IMR-90 (cell line): ENCODE results near the gene MAGI1.

Experiments used
- BHLHE40 ChIP-seq: fragments of 150-350 bp; IDR thresholded peaks from 2 replicates; pipeline ENCODE4 v1.6.1; 2016; ENCODE audit warnings: mild to moderate bottlenecking, low read depth, low read length
- CEBPB ChIP-seq: IDR thresholded peaks from 2 replicates; pipeline ENCODE4 v1.6.1; 2012; ENCODE audit warnings: low read depth, low read length, improper control_type of control experiment
- CHD1 ChIP-seq: IDR thresholded peaks from 2 replicates; pipeline ENCODE4 v1.6.1; 2012; ENCODE audit warnings: low read depth, low read length, improper control_type of control experiment
- FOS ChIP-seq: fragments of 150-350 bp; IDR thresholded peaks from 2 replicates; pipeline ENCODE4 v1.6.1; 2016; ENCODE audit warnings: low read depth, low read length
- MAFK ChIP-seq: IDR thresholded peaks from 2 replicates; pipeline ENCODE4 v1.6.1; 2012; ENCODE audit warnings: low read depth, low read length, improper control_type of control experiment
- MAZ ChIP-seq: IDR thresholded peaks from 2 replicates; pipeline ENCODE4 v1.6.1; 2012; ENCODE audit warnings: low read depth, mild to moderate bottlenecking, low read length, improper control_type of control experiment, moderate library complexity, borderline replicate concordance
- MXI1 ChIP-seq: IDR thresholded peaks from 2 replicates; pipeline ENCODE4 v1.6.1; 2012; ENCODE audit warnings: low read depth, mild to moderate bottlenecking, low read length, moderate library complexity, borderline replicate concordance
- NFE2L2 ChIP-seq: fragments of 150-350 bp; IDR thresholded peaks from 2 replicates; pipeline ENCODE4 v1.6.1; 2016; ENCODE audit warnings: low read depth, mild to moderate bottlenecking, low read length
- POLR2A ChIP-seq: IDR thresholded peaks from 2 replicates; pipeline ENCODE4 v1.6.1; 2012; ENCODE audit warnings: mild to moderate bottlenecking, low read depth, low read length
- RAD21 ChIP-seq: IDR thresholded peaks from 2 replicates; pipeline ENCODE4 v1.6.1; 2012; ENCODE audit warnings: low read length, improper control_type of control experiment
- RFX5 ChIP-seq: IDR thresholded peaks from 2 replicates; pipeline ENCODE4 v1.8.0; 2012; ENCODE audit warnings: low read depth, mild to moderate bottlenecking, low read length, moderate library complexity
- SMC3 ChIP-seq: fragments of 150-350 bp; IDR thresholded peaks from 2 replicates; pipeline ENCODE4 v1.6.1; 2016; ENCODE audit warnings: low read depth, mild to moderate bottlenecking, antibody characterized with exemption, low read length, moderate library complexity
- TF ChIP-seq, protein P1 (sequence below): fragments of 150-350 bp; IDR thresholded peaks from 2 replicates; pipeline ENCODE4 v1.6.1; 2017; ENCODE audit warnings: mild to moderate bottlenecking, antibody characterized with exemption, low read length, low read depth
- TF ChIP-seq, protein P2 (sequence below): conservative IDR thresholded peaks from 2 replicates; pipeline ENCODE4 v1.5.1; 2012; ENCODE audit warnings: mild to moderate bottlenecking, low read depth, low read length, improper control_type of control experiment

DNA sequence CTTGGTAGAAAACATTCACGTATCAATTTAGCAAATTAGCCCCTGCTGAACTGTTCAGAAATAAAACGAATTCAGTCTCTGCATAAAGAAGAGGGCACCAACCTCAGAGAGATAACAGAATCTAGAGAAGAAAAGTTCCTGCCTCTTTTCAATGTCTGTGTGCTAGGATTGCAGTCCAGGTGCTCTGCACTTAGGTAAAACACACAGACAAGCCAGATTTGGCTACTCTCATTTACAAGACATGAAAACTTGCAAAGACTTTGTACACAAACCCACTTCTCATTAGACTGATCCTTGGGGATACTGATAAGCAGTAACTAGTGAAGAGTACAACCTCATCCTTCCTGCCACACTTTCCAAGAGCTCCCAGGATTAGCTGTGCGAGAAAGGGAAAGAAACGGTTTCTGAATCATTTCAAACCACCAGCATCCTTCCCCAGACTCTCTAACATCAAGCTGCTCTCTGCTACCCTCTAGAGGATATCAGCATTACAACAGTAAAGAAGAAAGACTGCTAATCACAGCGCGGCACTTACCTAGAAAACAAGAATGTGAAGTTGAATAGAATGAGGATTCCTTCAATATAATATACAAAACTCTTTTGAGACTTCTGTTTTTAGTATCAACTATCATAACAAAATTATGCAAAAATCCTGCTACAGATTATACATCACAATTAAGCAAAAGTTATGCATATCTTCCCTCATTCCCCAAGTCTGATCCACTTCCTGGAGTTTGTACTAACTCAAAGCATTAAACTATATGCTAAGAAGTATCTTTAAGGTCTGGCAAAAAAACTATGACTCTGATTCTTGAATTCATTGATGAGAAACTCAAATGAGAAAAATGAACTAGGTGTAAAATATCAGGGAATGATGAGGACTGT lies 306.4 kb downstream of the MAGI1 start:
- TF ChIP-seq SMC3 (peak; percentile 71), CEBPB (no peak), POLR2A (no peak), CHD1 (no peak), NFE2L2 (no peak), BHLHE40 (no peak), RAD21 (peak; percentile 88), MXI1 (no peak), MAFK (no peak), FOS (no peak), MAZ (no peak), RFX5 (no peak)
- TF ChIP-seq, protein P1, sequence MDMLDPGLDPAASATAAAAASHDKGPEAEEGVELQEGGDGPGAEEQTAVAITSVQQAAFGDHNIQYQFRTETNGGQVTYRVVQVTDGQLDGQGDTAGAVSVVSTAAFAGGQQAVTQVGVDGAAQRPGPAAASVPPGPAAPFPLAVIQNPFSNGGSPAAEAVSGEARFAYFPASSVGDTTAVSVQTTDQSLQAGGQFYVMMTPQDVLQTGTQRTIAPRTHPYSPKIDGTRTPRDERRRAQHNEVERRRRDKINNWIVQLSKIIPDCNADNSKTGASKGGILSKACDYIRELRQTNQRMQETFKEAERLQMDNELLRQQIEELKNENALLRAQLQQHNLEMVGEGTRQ: no peak
- TF ChIP-seq, protein P2, sequence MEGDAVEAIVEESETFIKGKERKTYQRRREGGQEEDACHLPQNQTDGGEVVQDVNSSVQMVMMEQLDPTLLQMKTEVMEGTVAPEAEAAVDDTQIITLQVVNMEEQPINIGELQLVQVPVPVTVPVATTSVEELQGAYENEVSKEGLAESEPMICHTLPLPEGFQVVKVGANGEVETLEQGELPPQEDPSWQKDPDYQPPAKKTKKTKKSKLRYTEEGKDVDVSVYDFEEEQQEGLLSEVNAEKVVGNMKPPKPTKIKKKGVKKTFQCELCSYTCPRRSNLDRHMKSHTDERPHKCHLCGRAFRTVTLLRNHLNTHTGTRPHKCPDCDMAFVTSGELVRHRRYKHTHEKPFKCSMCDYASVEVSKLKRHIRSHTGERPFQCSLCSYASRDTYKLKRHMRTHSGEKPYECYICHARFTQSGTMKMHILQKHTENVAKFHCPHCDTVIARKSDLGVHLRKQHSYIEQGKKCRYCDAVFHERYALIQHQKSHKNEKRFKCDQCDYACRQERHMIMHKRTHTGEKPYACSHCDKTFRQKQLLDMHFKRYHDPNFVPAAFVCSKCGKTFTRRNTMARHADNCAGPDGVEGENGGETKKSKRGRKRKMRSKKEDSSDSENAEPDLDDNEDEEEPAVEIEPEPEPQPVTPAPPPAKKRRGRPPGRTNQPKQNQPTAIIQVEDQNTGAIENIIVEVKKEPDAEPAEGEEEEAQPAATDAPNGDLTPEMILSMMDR: peak; percentile 82
